ENCODE measurements around the gene ATG2A.

- TF ChIP-seq RAD21 (IDR thresholded peaks at IDR 0.05; ENCODE audit: low read depth) (no peak), YY1 (IDR thresholded peaks at IDR 0.05; ENCODE audit: low read depth) (no peak), EP300 (IDR thresholded peaks at IDR 0.05; ENCODE audit: borderline replicate concordance) (no peak), CREB1 (IDR thresholded peaks at IDR 0.05; ENCODE audit: low read depth) (no peak)
Measured at GRCh38 chr11:64917663-64917995, 620 bp upstream of the ATG2A start.

All from Ishikawa (cell line).